OCI-LY7 (cell line): Measurements from ENCODE around the gene TAGLN2.

Experiments used
- EZH2phosphoT487 ChIP-seq: fragments of 200-600 bp; sonication (generic); IDR thresholded peaks from 2 replicates; pipeline ENCODE4 v1.6.1; 2018; ENCODE audit warnings: low read depth, borderline replicate concordance, mild to moderate bottlenecking, mixed run types, antibody characterized with exemption, low read length, moderate library complexity, mixed read lengths
- TF ChIP-seq, protein P1 (sequence below): fragments of 200-600 bp; sonication (generic); conservative IDR thresholded peaks from 2 replicates; pipeline ENCODE4 v1.5.1; 2014; ENCODE audit warnings: mild to moderate bottlenecking, antibody characterized with exemption, low read length, moderate library complexity, mixed read lengths

GRCh38 chr1:159881622-159882526 is 43.4 kb downstream of the TAGLN2 start:
- TF ChIP-seq, protein P1, sequence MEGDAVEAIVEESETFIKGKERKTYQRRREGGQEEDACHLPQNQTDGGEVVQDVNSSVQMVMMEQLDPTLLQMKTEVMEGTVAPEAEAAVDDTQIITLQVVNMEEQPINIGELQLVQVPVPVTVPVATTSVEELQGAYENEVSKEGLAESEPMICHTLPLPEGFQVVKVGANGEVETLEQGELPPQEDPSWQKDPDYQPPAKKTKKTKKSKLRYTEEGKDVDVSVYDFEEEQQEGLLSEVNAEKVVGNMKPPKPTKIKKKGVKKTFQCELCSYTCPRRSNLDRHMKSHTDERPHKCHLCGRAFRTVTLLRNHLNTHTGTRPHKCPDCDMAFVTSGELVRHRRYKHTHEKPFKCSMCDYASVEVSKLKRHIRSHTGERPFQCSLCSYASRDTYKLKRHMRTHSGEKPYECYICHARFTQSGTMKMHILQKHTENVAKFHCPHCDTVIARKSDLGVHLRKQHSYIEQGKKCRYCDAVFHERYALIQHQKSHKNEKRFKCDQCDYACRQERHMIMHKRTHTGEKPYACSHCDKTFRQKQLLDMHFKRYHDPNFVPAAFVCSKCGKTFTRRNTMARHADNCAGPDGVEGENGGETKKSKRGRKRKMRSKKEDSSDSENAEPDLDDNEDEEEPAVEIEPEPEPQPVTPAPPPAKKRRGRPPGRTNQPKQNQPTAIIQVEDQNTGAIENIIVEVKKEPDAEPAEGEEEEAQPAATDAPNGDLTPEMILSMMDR: no peak
- TF ChIP-seq EZH2phosphoT487: no peak
